Endodermal cell (in vitro differentiated cells): ENCODE data around the gene RETREG2. TPM values are rescaled to one million over a fixed set of nuclear protein-coding genes. Genes with fewer than 3 reads are reported as not detected.
A peak's percentile ranks its signal among the peaks of the same experiment; 100 is the strongest.

Experiments used
- DNase-seq: peaks from one replicate; pipeline ENCODE4 v3.0.0-alpha.2; 2017
- H3K27ac ChIP-seq: 2 replicates; pipeline ENCODE4 v1.5.1; 2013; ENCODE audit warnings: mild to moderate bottlenecking, low read depth, low read length, moderate library complexity
- H3K27me3 ChIP-seq: 2 replicates; pipeline ENCODE4 v1.6.1; 2013; ENCODE audit warnings: mild to moderate bottlenecking, low read length, moderate library complexity; ENCODE audit not compliant: insufficient read depth, control insufficient read depth, poor library complexity, severe bottlenecking
- H3K36me3 ChIP-seq: 2 replicates; pipeline ENCODE4 v1.7.0; 2013; ENCODE audit warnings: mild to moderate bottlenecking, low read length, moderate library complexity; ENCODE audit not compliant: control insufficient read depth, insufficient read depth
- H3K4me1 ChIP-seq: one replicate; pipeline ENCODE4 v1.7.0; 2013; ENCODE audit warnings: low read length; ENCODE audit not compliant: control insufficient read depth, insufficient read depth
- H3K4me3 ChIP-seq: 2 replicates; pipeline ENCODE4 v1.5.1; 2013; ENCODE audit warnings: mild to moderate bottlenecking, low read length, moderate library complexity
- H3K9ac ChIP-seq: 2 replicates; pipeline ENCODE4 v1.6.1; 2013; ENCODE audit warnings: mild to moderate bottlenecking, low read length, moderate library complexity; ENCODE audit not compliant: poor library complexity, severe bottlenecking; ENCODE audit errors: extremely low read depth
- H3K9me3 ChIP-seq: 2 replicates; pipeline ENCODE4 v1.6.1; 2013; ENCODE audit warnings: mild to moderate bottlenecking, low read length, moderate library complexity; ENCODE audit not compliant: control insufficient read depth
- H3K27ac Mint-ChIP-seq: 2 replicates; pipeline ENCODE4 v1.8.0; 2020; ENCODE audit warnings: mixed read lengths
- H3K27me3 Mint-ChIP-seq: 2 replicates; pipeline ENCODE4 v1.8.0; 2021; ENCODE audit warnings: mild to moderate bottlenecking, mixed read lengths; ENCODE audit not compliant: insufficient read depth
- H3K36me3 Mint-ChIP-seq: 2 replicates; pipeline ENCODE4 v1.8.0; 2020; ENCODE audit warnings: low read depth, mixed read lengths
- H3K4me1 Mint-ChIP-seq: 2 replicates; pipeline ENCODE4 v1.8.0; 2020; ENCODE audit warnings: mixed read lengths
- H3K4me3 Mint-ChIP-seq: 2 replicates; pipeline ENCODE4 v1.8.0; 2020; ENCODE audit warnings: mild to moderate bottlenecking, moderate library complexity, mixed read lengths
- H3K9me3 Mint-ChIP-seq: 2 replicates; pipeline ENCODE4 v1.8.0; 2020; ENCODE audit warnings: mild to moderate bottlenecking, mixed read lengths
- WGBS, 2 experiments: methylation state at CpG; one replicate each; pipeline versions ENCODE4 v1.1.5 to v1.1.7; 2013; ENCODE audit warnings: missing lambda C conversion rate in 2 of 2, mixed read lengths in 1 of 2; ENCODE audit not compliant: insufficient coverage in 1 of 2, insufficient read length in 1 of 2; 5-methylcytosine and 5-hydroxymethylcytosine counted together
- total RNA-seq, 2 donors: library from RNA; stranded (reverse); fragmentation: NEBNext Ultra II Directional in 1 of 2; extraction: Animal tissue kit (Norgen Biotek cat#: 25700) in 1 of 2; gene quantifications; 2 replicates in 1 of 2; 3 replicates in 1 of 2; pipeline ENCODE4 v1.2.1, GENCODE V29; 2021
- TF ChIP-seq, protein P1 (sequence below): fragments of 200-600 bp; sonication (generic); conservative IDR thresholded peaks from 2 replicates; pipeline ENCODE4 v1.5.0; 2021; ENCODE audit warnings: antibody characterized with exemption, mild to moderate bottlenecking

RETREG2 gene
- total RNA-seq, 2 donors from 2014 or later, result 67.0 to 73.4 TPM

- DNase-seq, result no peak
- H3K9ac ChIP-seq, result no peak overlapping the region
- Mint-ChIP-seq H3K27ac (no peak overlapping the region), H3K27me3 (peaks cover 9% of the 10 kb centered on the region), H3K9me3 (peaks cover 13% of the 10 kb centered on the region), H3K36me3 (peaks cover 13% of the 10 kb centered on the region), H3K4me3 (no peak overlapping the region), H3K4me1 (peaks cover 6% of the 10 kb centered on the region)
- H3K4me3 ChIP-seq, result no peak overlapping the region
- H3K27ac ChIP-seq, result no peak overlapping the region
- peaks cover 19% of the 10 kb centered on the region for H3K36me3 ChIP-seq
- H3K4me1 ChIP-seq, result no peaks in the 10 kb centered on the region
- TF ChIP-seq, protein P1, sequence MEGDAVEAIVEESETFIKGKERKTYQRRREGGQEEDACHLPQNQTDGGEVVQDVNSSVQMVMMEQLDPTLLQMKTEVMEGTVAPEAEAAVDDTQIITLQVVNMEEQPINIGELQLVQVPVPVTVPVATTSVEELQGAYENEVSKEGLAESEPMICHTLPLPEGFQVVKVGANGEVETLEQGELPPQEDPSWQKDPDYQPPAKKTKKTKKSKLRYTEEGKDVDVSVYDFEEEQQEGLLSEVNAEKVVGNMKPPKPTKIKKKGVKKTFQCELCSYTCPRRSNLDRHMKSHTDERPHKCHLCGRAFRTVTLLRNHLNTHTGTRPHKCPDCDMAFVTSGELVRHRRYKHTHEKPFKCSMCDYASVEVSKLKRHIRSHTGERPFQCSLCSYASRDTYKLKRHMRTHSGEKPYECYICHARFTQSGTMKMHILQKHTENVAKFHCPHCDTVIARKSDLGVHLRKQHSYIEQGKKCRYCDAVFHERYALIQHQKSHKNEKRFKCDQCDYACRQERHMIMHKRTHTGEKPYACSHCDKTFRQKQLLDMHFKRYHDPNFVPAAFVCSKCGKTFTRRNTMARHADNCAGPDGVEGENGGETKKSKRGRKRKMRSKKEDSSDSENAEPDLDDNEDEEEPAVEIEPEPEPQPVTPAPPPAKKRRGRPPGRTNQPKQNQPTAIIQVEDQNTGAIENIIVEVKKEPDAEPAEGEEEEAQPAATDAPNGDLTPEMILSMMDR, result no peak
- no peaks in the 10 kb centered on the region for H3K27me3 ChIP-seq
- WGBS, 2 experiments, result 87 to 92% methylated on average over 5 to 7 of the region's 7 CpGs
- no peaks in the 10 kb centered on the region for H3K9me3 ChIP-seq
Measured at GRCh38 chr2:219204425-219205164, 26.5 kb downstream of the RETREG2 start.

GRCh38 chr2:219205165-219205538, 27.1 kb downstream of the RETREG2 start:
- TF ChIP-seq, protein P1, result no peak

DNA sequence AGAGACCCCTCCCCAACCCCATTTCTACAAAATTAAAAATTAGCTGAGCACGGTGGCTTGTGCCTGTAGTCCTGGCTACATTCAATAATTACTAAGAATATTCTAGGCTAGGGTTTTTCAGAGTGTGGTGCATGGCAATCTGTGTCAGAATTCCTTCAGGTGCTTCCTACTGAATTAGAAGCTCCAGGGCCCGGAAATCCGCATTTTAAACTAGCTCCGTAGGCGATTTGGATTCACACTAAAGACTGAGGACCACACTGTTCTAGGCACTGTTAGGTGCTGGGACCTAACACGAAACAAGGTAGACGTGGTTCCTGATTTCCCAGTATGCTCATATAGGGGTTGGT, 27.9 kb downstream of the RETREG2 start:
- TF ChIP-seq, protein P1, result no peak
- Mint-ChIP-seq H3K4me3 (peak overlapping the region; percentile 68), H3K36me3 (peaks cover 20% of the 10 kb centered on the region), H3K4me1 (peaks cover 6% of the 10 kb centered on the region), H3K9me3 (peaks cover 7% of the 10 kb centered on the region), H3K27me3 (peaks cover 9% of the 10 kb centered on the region), H3K27ac (peak overlapping the region; percentile 95)
- Histone ChIP-seq H3K9ac (peak overlapping the region; percentile 60), H3K36me3 (peaks cover 23% of the 10 kb centered on the region), H3K4me3 (peak overlapping the region; percentile 90), H3K27me3 (no peaks in the 10 kb centered on the region), H3K4me1 (no peaks in the 10 kb centered on the region), H3K9me3 (no peaks in the 10 kb centered on the region), H3K27ac (peak overlapping the region; percentile 83)
- no peak for DNase-seq
- WGBS, 2 experiments, result 35 to 40% methylated on average over 6 to 7 of the region's 7 CpGs

More at GRCh38 chr2:219205165-219205538, 27.1 kb downstream of the RETREG2 start:
- no peak overlapping the region for H3K9ac ChIP-seq
- no peak for DNase-seq
- H3K9me3 Mint-ChIP-seq, result peaks cover 13% of the 10 kb centered on the region
- no peak overlapping the region for H3K4me3 Mint-ChIP-seq
- H3K27ac Mint-ChIP-seq, result no peak overlapping the region
- WGBS, 2 experiments, result 94 to 100% methylated on average over 3 to 5 of the region's 5 CpGs
- H3K9me3 ChIP-seq, result no peaks in the 10 kb centered on the region
- H3K36me3 Mint-ChIP-seq, result peaks cover 14% of the 10 kb centered on the region
- no peak overlapping the region for H3K4me3 ChIP-seq
- H3K4me1 Mint-ChIP-seq, result peaks cover 6% of the 10 kb centered on the region
- no peaks in the 10 kb centered on the region for H3K27me3 ChIP-seq
- H3K27ac ChIP-seq, result no peak overlapping the region
- peaks cover 19% of the 10 kb centered on the region for H3K36me3 ChIP-seq
- H3K27me3 Mint-ChIP-seq, result peaks cover 9% of the 10 kb centered on the region
- H3K4me1 ChIP-seq, result no peaks in the 10 kb centered on the region
